GM12878 (cell line): ENCODE data around the gene CARD11. TPM values are rescaled to one million over a fixed set of nuclear protein-coding genes. Genes with fewer than 3 reads are reported as not detected.

ENCODE experiments used
- ATAC-seq: fragments of 200-7000 bp; cut with Tn5 transposase; 3 replicates; pipeline ENCODE4 v1.9.1; 2020; ENCODE audit warnings: mild to moderate bottlenecking, moderate library complexity
- BruUV-seq: library from RNA; stranded (reverse); fragments of 400-500 nt; replicated peaks from 2 replicates; lab custom pipeline; 2021; lab: Mats Ljungman, UMichigan
- CTCF ChIA-PET: fragments of 300-600 bp; sonication (Branson Sonifier 250); formaldehyde crosslinking; extraction: SDS; loops from one replicate; lab custom pipeline; 2021; ENCODE audit warnings: inconsistent platforms; lab: Yijun Ruan, JAX
- POLR2A ChIA-PET: fragments of 350-600 bp; formaldehyde crosslinking; extraction: SDS; loops from one replicate; lab custom pipeline; 2021; ENCODE audit warnings: inconsistent platforms; lab: Charles Lee
- RAD21 ChIA-PET: fragments of 300-600 bp; sonication (Branson Sonifier 250); formaldehyde crosslinking; loops from one replicate; lab custom pipeline; 2023; ENCODE audit warnings: antibody characterized with exemption; ENCODE audit not compliant: unreplicated experiment; lab: Charles Lee
- SMC1A ChIA-PET: fragments of 300-600 bp; sonication (Branson Sonifier 250); formaldehyde crosslinking; loops from one replicate; lab custom pipeline; 2023; ENCODE audit not compliant: unreplicated experiment, uncharacterized antibody; lab: Charles Lee
- DNase-seq: peaks from one replicate; pipeline ENCODE4 v3.0.0-alpha.2; 2011; ENCODE audit warnings: low read depth, low spot score
- FAIRE-seq: peaks from 3 replicates; lab custom pipeline; 2011; peaks lifted over from hg19 to GRCh38; lab: Jason Lieb, UNC
- H2AFZ ChIP-seq: 2 replicates; pipeline ENCODE4 v1.6.0; 2011; ENCODE audit warnings: low read depth, low read length, control low read depth; ENCODE audit not compliant: control insufficient read depth
- H3K27ac ChIP-seq: 2 replicates; pipeline ENCODE4 v1.5.1; 2011; ENCODE audit warnings: control low read depth; ENCODE audit not compliant: control insufficient read depth, insufficient read depth
- H3K27me3 ChIP-seq, 2 experiments: replicated peaks in 1 of 2; 2 replicates each; pipeline versions ENCODE4 v1.6.0 to v1.6.1; 2011; ENCODE audit warnings: low read length in 1 of 2; ENCODE audit not compliant: control insufficient read depth in 2 of 2, insufficient read depth in 2 of 2
- H3K36me3 ChIP-seq, 2 experiments: 2 replicates each; pipeline ENCODE4 v1.5.1; 2011; ENCODE audit warnings: low read length in 1 of 2; ENCODE audit not compliant: control insufficient read depth in 2 of 2, insufficient read depth in 2 of 2
- H3K4me1 ChIP-seq: 2 replicates; pipeline ENCODE4 v1.6.1; 2011; ENCODE audit warnings: mild to moderate bottlenecking, low read length, moderate library complexity, mixed read lengths; ENCODE audit not compliant: control insufficient read depth, insufficient read depth
- H3K4me2 ChIP-seq: 2 replicates; pipeline ENCODE4 v1.6.0; 2011; ENCODE audit warnings: control low read depth; ENCODE audit not compliant: control insufficient read depth, insufficient read depth
- H3K4me3 ChIP-seq: fragments of 200-600 bp; sonication (generic); 2 replicates; pipeline ENCODE4 v1.5.1; 2016
- H3K79me2 ChIP-seq: 2 replicates; pipeline ENCODE4 v1.6.0; 2011; ENCODE audit warnings: low read length; ENCODE audit not compliant: control insufficient read depth, insufficient read depth
- H3K9ac ChIP-seq: 2 replicates; pipeline ENCODE4 v1.8.0; 2011; ENCODE audit warnings: low read length, control low read depth, mixed read lengths; ENCODE audit not compliant: control insufficient read depth, insufficient read depth
- H3K9me3 ChIP-seq: replicated peaks from 3 replicates; pipeline ENCODE4 v1.5.1; 2011; ENCODE audit warnings: mild to moderate bottlenecking, low read length; ENCODE audit not compliant: control insufficient read depth, insufficient read depth
- H4K20me1 ChIP-seq: 2 replicates; pipeline ENCODE4 v1.6.0; 2011; ENCODE audit not compliant: control insufficient read depth, insufficient read depth
- ETV6 ChIP-seq, 2 experiments: fragments of 450-650 bp in 1 of 2; IDR thresholded peaks in 1 of 2; conservative IDR thresholded peaks in 1 of 2; 2 replicates each; pipeline ENCODE4 v1.6.1; 2014; ENCODE audit warnings: antibody characterized with exemption in 1 of 2, borderline replicate concordance in 1 of 2, low read depth in 1 of 2, mild to moderate bottlenecking in 1 of 2, moderate library complexity in 1 of 2
- GABPA ChIP-seq: IDR thresholded peaks from 2 replicates; pipeline ENCODE4 v1.6.1; 2014; ENCODE audit warnings: antibody characterized with exemption, low read depth, mild to moderate bottlenecking, inconsistent platforms
- MYC ChIP-seq: IDR thresholded peaks from 2 replicates; pipeline ENCODE4 v1.6.1; 2011; ENCODE audit warnings: mild to moderate bottlenecking, low read length, moderate library complexity, inconsistent platforms; ENCODE audit not compliant: insufficient read depth, insufficient replicate concordance, insufficient read length, severe bottlenecking
- NR2C1 ChIP-seq: fragments of 450-650 bp; IDR thresholded peaks from 2 replicates; pipeline ENCODE4 v1.6.1; 2017; ENCODE audit warnings: antibody characterized with exemption, mild to moderate bottlenecking, moderate library complexity
- RBBP5 ChIP-seq: fragments of 200-600 bp; sonication (generic); conservative IDR thresholded peaks from 2 replicates; pipeline ENCODE4 v1.6.1; 2016
- SMARCA5 ChIP-seq: fragments of 450-650 bp; IDR thresholded peaks from 2 replicates; pipeline ENCODE4 v1.6.1; 2017; ENCODE audit warnings: mild to moderate bottlenecking
- ZNF274 ChIP-seq: IDR thresholded peaks from one replicate; pipeline ENCODE4 v1.8.0; 2011; ENCODE audit not compliant: insufficient read length, insufficient read depth
- WGBS: methylation state at CpG from one replicate; pipeline ENCODE4 v1.1.6; 2016; ENCODE audit warnings: low lambda C conversion rate; ENCODE audit not compliant: insufficient replicate concordance, insufficient coverage; ENCODE audit errors: missing lambda C conversion rate; 5-methylcytosine and 5-hydroxymethylcytosine counted together
- in situ Hi-C: fragments of 300-500 bp; cut with MboI; formaldehyde crosslinking; loops from 9 replicates; pipeline ENCODE4 v1.14.3; 2018; ENCODE audit warnings: mixed read lengths
- intact Hi-C: fragments of 100-400 bp; cut with micrococcal nuclease; formaldehyde crosslinking; loops from one replicate; pipeline ENCODE4 v1.14.2; 2022; ENCODE audit not compliant: unreplicated experiment
- polyA plus RNA-seq, 11 experiments: library from polyadenylated mRNA; depleted of rRNA in 4 of 11; unstranded in 6 of 11; stranded (reverse) in 5 of 11; fragments of >200 nt; fragmentation: Nextera tagmentation in 4 of 11; fragmentation: Illumina TruSeq in 1 of 11; extraction: Ambion mirVana in 4 of 11; extraction: Trizol in 1 of 11; gene quantifications; 1 replicate in 1 of 11; 2 replicates in 10 of 11; pipeline versions ENCODE4 v1.2.1 to v1.2.3, GENCODE V29; 2011 to 2016; ENCODE audit warnings: inconsistent platforms in 2 of 11, missing spikeins in 2 of 11, low read depth in 1 of 11
- total RNA-seq, 4 experiments: library from RNA; depleted of rRNA in 3 of 4; stranded (reverse); fragments of >200 nt in 3 of 4; fragmentation: Illumina TruSeq in 1 of 4; extraction: Trizol in 1 of 4; gene quantifications; 2 replicates each; pipeline versions ENCODE4 v1.2.1 to v1.2.3, GENCODE V29; 2013 to 2021
- TF ChIP-seq, protein P1 (sequence below): fragments of 150-350 bp; IDR thresholded peaks from 2 replicates; pipeline ENCODE4 v1.6.1; 2014; ENCODE audit warnings: mild to moderate bottlenecking, low read depth, low read length
- TF ChIP-seq, protein P2 (sequence below): fragments of 450-650 bp; IDR thresholded peaks from 2 replicates; pipeline ENCODE4 v1.6.1; 2017; ENCODE audit warnings: low read depth, mild to moderate bottlenecking, moderate library complexity
- TF ChIP-seq, protein P3 (sequence below): IDR thresholded peaks from 2 replicates; pipeline ENCODE4 v1.6.1; 2012; ENCODE audit warnings: low read depth, low read length, improper control_type of control experiment
- TF ChIP-seq, protein P4 (sequence below): IDR thresholded peaks from 2 replicates; pipeline ENCODE4 v1.6.1; 2011; ENCODE audit warnings: borderline replicate concordance, low read depth, mild to moderate bottlenecking, moderate library complexity, low read length; ENCODE audit not compliant: insufficient read depth, poor library complexity, severe bottlenecking
- TF ChIP-seq, protein P5 (sequence below): IDR thresholded peaks from 2 replicates; pipeline ENCODE4 v1.6.1; 2012; ENCODE audit warnings: low read length, inconsistent platforms

Gene CARD11
- total and polyA plus RNA-seq, 10 of the 15 experiments (the other 5 are each of a cell fraction or from before 2014, with no cell fraction given) = 0.27 to 72.0 (median 28.4) TPM

DNA sequence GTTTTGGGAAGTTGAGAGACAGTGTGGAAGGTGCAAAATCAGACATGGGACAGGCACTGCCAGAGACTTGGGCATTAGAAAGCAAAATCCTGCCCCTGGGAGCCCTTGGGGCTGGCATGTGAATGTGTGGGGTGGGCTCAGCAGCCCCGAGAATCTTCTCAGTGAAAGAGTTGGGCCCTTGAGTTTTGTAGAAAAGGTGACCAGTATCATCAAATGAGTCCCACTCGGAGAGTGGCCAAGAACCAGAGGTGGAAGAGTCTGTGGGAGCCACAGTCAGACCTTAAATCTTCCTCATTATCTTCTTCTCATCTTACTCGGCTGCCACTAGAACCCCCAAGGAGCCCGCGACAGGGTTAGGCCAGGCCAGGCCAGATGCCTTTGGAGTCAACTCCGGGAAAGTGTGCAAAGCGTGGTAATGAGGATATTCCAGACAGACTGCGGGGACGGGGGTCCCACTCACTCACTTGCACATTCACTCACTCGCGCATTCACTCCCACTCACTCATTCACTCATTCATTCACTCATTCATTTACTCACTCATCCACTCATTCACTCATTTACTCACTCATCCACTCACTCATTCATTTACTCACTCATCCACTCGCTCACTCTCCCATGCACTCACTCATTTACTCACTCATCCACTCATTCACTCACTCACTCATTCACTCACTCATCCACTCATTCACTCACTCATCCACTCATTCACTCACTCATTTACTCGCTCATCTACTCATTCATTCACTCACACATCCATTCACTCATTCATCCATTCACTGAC, 74.9 kb downstream of the CARD11 start:
- H3K4me1 ChIP-seq = peaks cover 19% of the 10 kb centered on the region
- no peak overlapping the region for H3K4me3 ChIP-seq
- in situ Hi-C loops (no loop called here), intact Hi-C loops (no loop called here)
- 99% methylated on average over 13 of the region's 13 CpGs for WGBS
- ChIA-PET POLR2A (no interaction called here), RAD21 (no interaction called here), SMC1A (no interaction called here), CTCF (no interaction called here)
- no peak overlapping the region for H3K4me2 ChIP-seq
- H3K79me2 ChIP-seq = no peaks in the 10 kb centered on the region; the same call in 1 of the 2 replicates
- no peak overlapping the region for H3K9ac ChIP-seq
- H3K27me3 ChIP-seq = no peaks in the 10 kb centered on the region
- FAIRE-seq (no peak), DNase-seq (no peak), ATAC-seq (no peak)
- H3K27ac ChIP-seq = no peak overlapping the region
- no TSS peak for BruUV-seq
- H3K36me3 ChIP-seq = no peaks in the 10 kb centered on the region; a peak in 1 of 4 replicates
- H3K9me3 ChIP-seq = peaks cover 11% of the 10 kb centered on the region
- no peak overlapping the region for H2AFZ ChIP-seq
- no peaks in the 10 kb centered on the region for H4K20me1 ChIP-seq
- TF ChIP-seq, protein P1, sequence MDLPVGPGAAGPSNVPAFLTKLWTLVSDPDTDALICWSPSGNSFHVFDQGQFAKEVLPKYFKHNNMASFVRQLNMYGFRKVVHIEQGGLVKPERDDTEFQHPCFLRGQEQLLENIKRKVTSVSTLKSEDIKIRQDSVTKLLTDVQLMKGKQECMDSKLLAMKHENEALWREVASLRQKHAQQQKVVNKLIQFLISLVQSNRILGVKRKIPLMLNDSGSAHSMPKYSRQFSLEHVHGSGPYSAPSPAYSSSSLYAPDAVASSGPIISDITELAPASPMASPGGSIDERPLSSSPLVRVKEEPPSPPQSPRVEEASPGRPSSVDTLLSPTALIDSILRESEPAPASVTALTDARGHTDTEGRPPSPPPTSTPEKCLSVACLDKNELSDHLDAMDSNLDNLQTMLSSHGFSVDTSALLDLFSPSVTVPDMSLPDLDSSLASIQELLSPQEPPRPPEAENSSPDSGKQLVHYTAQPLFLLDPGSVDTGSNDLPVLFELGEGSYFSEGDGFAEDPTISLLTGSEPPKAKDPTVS = no peak
- no peak for TF ChIP-seq RBBP5
- TF ChIP-seq, protein P2, sequence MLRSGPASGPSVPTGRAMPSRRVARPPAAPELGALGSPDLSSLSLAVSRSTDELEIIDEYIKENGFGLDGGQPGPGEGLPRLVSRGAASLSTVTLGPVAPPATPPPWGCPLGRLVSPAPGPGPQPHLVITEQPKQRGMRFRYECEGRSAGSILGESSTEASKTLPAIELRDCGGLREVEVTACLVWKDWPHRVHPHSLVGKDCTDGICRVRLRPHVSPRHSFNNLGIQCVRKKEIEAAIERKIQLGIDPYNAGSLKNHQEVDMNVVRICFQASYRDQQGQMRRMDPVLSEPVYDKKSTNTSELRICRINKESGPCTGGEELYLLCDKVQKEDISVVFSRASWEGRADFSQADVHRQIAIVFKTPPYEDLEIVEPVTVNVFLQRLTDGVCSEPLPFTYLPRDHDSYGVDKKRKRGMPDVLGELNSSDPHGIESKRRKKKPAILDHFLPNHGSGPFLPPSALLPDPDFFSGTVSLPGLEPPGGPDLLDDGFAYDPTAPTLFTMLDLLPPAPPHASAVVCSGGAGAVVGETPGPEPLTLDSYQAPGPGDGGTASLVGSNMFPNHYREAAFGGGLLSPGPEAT = no peak
- no peak for TF ChIP-seq ZNF274
- no peak for TF ChIP-seq ETV6 (conservative IDR thresholded peaks at IDR 0.05 in 1 of 2, IDR thresholded peaks at IDR 0.05 in 1 of 2; ENCODE audit: borderline replicate concordance in 1 of 2, low read depth in 1 of 2)
- no peak for TF ChIP-seq NR2C1
- TF ChIP-seq, protein P3, sequence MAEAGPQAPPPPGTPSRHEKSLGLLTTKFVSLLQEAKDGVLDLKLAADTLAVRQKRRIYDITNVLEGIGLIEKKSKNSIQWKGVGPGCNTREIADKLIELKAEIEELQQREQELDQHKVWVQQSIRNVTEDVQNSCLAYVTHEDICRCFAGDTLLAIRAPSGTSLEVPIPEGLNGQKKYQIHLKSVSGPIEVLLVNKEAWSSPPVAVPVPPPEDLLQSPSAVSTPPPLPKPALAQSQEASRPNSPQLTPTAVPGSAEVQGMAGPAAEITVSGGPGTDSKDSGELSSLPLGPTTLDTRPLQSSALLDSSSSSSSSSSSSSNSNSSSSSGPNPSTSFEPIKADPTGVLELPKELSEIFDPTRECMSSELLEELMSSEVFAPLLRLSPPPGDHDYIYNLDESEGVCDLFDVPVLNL = no peak
- no peak for TF ChIP-seq SMARCA5
- TF ChIP-seq MYC = no peak
- TF ChIP-seq, protein P4, sequence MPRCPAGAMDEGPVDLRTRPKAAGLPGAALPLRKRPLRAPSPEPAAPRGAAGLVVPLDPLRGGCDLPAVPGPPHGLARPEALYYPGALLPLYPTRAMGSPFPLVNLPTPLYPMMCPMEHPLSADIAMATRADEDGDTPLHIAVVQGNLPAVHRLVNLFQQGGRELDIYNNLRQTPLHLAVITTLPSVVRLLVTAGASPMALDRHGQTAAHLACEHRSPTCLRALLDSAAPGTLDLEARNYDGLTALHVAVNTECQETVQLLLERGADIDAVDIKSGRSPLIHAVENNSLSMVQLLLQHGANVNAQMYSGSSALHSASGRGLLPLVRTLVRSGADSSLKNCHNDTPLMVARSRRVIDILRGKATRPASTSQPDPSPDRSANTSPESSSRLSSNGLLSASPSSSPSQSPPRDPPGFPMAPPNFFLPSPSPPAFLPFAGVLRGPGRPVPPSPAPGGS = peak; percentile 81
- TF ChIP-seq, protein P5, sequence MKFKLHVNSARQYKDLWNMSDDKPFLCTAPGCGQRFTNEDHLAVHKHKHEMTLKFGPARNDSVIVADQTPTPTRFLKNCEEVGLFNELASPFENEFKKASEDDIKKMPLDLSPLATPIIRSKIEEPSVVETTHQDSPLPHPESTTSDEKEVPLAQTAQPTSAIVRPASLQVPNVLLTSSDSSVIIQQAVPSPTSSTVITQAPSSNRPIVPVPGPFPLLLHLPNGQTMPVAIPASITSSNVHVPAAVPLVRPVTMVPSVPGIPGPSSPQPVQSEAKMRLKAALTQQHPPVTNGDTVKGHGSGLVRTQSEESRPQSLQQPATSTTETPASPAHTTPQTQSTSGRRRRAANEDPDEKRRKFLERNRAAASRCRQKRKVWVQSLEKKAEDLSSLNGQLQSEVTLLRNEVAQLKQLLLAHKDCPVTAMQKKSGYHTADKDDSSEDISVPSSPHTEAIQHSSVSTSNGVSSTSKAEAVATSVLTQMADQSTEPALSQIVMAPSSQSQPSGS = no peak
- TF ChIP-seq GABPA = no peak
